Cardiac muscle cell (in vitro differentiated cells and primary cell): ENCODE results near the gene LRSAM1. TPM values are rescaled to one million over a fixed set of nuclear protein-coding genes. Genes with fewer than 3 reads are reported as not detected.

Experiments used
- DNase-seq, 2 donors: peaks; one replicate each; pipeline versions ENCODE4 v3.0.0 to v3.0.0-alpha.2; 2010 to 2017; ENCODE audit warnings: low read depth in 1 of 2, low spot score in 1 of 2
- H3K27ac ChIP-seq: fragments of 200-600 bp; sonication (generic); 2 replicates; pipeline ENCODE4 v1.5.1; 2016
- H3K27me3 ChIP-seq: fragments of 200-600 bp; sonication (generic); 2 replicates; pipeline ENCODE4 v1.6.0; 2016; ENCODE audit warnings: control low read depth
- H3K36me3 ChIP-seq: fragments of 200-600 bp; sonication (generic); 2 replicates; pipeline ENCODE4 v1.5.1; 2016; ENCODE audit warnings: control low read depth
- H3K4me1 ChIP-seq: fragments of 200-600 bp; sonication (generic); 2 replicates; pipeline ENCODE4 v1.8.1; 2017; ENCODE audit warnings: low read depth, mild to moderate bottlenecking, mixed run types
- H3K4me3 ChIP-seq: fragments of 200-600 bp; sonication (generic); 2 replicates; pipeline ENCODE4 v1.5.1; 2016; ENCODE audit warnings: mild to moderate bottlenecking
- H3K9me3 ChIP-seq: fragments of 200-600 bp; sonication (generic); 2 replicates; pipeline ENCODE4 v1.5.1; 2017; ENCODE audit warnings: low read depth, mild to moderate bottlenecking, control low read depth
- polyA plus RNA-seq: library from polyadenylated mRNA; unstranded; fragments of >200 nt; fragmentation: Nextera tagmentation; extraction: Ambion mirVana; gene quantifications from 2 replicates; pipeline ENCODE4 v1.2.1, GENCODE V29; 2016
- total RNA-seq: library from RNA; depleted of rRNA; stranded (reverse); fragments of >200 nt; gene quantifications from 2 replicates; pipeline ENCODE4 v1.2.3, GENCODE V29; 2016
- TF ChIP-seq, protein P1 (sequence below): IDR thresholded peaks from 2 replicates; pipeline ENCODE4 v1.5.1; 2012; ENCODE audit warnings: low read depth, mild to moderate bottlenecking, low read length

LRSAM1 gene
- total and polyA plus RNA-seq, 2 experiments from 2014 or later, result 39.4 to 39.7 TPM

DNA sequence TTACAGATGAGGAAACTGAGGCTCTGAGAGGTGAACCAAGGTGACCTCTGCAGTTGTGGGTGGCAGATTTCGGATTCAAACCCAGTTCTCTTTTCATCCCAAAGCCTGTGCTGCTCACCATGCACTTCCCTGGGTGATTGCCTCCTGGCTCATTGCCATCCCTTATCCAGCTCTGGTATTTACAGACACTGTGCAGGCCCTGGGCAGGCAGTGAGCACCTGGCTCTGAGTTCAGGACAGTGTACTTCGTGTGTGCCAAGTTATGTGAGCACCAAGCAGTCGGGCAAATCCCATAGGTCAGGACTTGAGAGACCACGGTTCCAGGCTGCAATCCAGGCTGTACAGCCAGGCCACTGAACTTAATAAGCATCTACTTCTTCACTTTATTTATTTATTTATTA lies 1.4 kb downstream of the LRSAM1 start:
- peak; percentile 57 to 73 for DNase-seq
- H3K9me3 ChIP-seq, result no peaks in the 10 kb centered on the region
- peak overlapping the region; percentile 97 for H3K4me3 ChIP-seq
- peaks cover 22% of the 10 kb centered on the region for H3K4me1 ChIP-seq
- peaks cover 16% of the 10 kb centered on the region for H3K36me3 ChIP-seq
- no peak overlapping the region for H3K27ac ChIP-seq
- TF ChIP-seq, protein P1, sequence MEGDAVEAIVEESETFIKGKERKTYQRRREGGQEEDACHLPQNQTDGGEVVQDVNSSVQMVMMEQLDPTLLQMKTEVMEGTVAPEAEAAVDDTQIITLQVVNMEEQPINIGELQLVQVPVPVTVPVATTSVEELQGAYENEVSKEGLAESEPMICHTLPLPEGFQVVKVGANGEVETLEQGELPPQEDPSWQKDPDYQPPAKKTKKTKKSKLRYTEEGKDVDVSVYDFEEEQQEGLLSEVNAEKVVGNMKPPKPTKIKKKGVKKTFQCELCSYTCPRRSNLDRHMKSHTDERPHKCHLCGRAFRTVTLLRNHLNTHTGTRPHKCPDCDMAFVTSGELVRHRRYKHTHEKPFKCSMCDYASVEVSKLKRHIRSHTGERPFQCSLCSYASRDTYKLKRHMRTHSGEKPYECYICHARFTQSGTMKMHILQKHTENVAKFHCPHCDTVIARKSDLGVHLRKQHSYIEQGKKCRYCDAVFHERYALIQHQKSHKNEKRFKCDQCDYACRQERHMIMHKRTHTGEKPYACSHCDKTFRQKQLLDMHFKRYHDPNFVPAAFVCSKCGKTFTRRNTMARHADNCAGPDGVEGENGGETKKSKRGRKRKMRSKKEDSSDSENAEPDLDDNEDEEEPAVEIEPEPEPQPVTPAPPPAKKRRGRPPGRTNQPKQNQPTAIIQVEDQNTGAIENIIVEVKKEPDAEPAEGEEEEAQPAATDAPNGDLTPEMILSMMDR, result no peak
- no peaks in the 10 kb centered on the region for H3K27me3 ChIP-seq

DNA sequence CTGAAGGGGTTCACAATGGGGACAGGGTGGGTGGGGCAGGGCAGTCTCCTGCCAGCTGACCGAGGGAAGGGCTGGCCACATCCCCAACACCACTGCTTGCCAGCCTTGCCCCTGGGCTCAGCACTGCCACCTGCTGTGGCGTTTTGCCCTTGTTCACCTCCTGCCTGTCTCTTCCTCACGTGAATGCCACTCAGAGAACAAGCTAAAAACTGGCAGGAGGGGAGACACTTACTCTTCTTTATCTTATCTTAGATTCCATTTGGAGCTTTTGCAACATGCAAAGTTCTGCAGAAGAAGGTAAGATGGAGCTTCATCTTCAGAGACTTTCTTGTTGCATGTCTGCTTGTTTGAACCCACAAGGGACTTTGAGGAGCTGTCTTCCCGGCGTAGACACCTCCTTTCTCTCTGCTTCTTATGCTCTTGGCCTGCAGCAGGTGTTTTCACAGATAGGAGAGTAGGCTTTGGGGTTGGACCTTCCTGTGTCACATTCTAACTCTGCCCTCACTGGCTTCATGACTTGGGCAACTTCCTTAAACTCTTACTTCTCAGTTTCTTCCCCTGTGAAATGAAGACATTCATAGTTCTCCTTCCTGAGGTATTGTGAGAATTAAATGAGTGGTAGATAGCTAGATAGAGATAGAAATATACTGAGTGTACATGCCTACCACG lies 4.1 kb downstream of the LRSAM1 start:
- Histone ChIP-seq H3K9me3 (no peaks in the 10 kb centered on the region), H3K4me3 (no peak overlapping the region), H3K27ac (no peak overlapping the region), H3K4me1 (peaks cover 7% of the 10 kb centered on the region), H3K36me3 (peaks cover 12% of the 10 kb centered on the region), H3K27me3 (no peaks in the 10 kb centered on the region)
- DNase-seq, result no peak
- TF ChIP-seq, protein P1, result peak; percentile 18

DNA sequence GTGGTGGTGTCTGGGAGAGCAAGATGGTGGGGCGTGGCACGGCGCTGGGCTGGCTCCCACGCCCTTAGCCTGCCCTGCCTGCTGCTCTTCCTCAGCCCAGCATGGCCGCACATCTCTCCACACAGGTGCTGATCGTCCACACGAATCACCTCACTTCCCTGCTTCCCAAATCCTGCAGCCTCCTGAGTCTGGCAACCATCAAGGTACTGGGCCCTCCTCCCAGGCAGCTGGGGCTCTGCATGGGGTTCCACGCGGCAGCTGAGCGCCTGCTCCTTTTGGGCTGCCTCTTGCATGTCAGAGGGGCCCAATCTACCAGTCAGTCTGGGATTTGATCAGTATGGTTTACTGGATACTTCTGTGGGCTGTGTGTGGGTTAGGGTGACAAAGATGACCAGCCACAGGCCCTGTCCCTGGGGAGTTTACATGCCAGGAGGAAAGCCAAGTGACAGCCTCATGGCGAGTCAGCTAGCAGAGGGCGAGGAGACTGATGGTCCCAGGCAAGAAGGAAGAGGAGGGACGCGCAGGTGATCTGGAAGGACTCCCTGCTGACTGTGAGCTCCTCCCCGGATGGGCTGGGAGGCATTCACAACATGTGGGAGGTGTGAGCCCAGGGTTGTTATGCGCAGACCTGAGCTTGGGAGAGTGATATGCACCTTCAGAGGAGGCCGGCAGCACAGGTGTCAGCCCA lies 6.0 kb downstream of the LRSAM1 start:
- DNase-seq, result no peak
- no peak overlapping the region for H3K4me3 ChIP-seq
- peaks cover 23% of the 10 kb centered on the region for H3K36me3 ChIP-seq
- TF ChIP-seq, protein P1, result no peak
- no peaks in the 10 kb centered on the region for H3K9me3 ChIP-seq
- H3K27ac ChIP-seq, result no peak overlapping the region
- no peaks in the 10 kb centered on the region for H3K27me3 ChIP-seq
- H3K4me1 ChIP-seq, result peaks cover 4% of the 10 kb centered on the region

DNA sequence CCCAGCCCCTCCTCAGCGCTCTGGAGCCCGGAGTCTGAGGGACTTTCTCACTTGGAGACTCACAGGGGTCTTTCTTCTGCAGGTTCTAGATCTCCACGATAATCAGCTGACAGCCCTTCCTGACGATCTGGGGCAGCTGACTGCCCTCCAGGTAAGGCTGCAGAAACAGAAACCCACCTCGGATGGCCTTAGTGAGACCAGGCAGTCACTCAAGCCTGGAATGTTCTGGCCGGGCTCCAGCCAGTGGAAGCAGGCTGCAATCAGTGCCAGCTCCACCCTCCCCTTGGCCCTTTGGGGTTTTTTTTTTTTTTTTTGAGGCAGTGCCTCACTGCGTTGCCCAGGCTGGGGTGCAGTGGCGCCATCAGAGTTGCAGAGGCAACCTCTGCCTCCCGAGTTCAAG lies 7.6 kb downstream of the LRSAM1 start:
- DNase-seq, result no peak
- TF ChIP-seq, protein P1, result no peak
- Histone ChIP-seq H3K27me3 (no peaks in the 10 kb centered on the region), H3K9me3 (no peaks in the 10 kb centered on the region), H3K4me1 (peaks cover 5% of the 10 kb centered on the region), H3K4me3 (no peak overlapping the region), H3K36me3 (peaks cover 24% of the 10 kb centered on the region), H3K27ac (no peak overlapping the region)

DNA sequence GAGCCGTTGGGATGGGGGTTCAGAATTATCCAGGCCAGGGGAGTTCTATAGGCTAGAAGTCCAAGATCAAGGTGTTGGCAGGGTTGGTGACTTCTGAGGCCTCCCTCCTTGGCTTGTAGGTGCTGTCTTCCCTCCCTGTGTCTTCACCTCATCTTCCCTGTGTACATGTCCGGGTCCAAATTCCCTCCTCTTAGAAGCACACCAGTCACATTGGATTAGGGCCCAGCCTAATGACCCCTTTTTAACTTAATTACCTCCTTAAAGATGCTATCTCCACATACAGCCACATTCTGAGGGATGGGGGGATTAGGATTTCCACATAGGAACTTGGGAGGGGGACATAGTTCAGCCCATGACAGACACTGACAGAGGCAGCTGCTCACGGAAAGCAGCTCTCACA lies 12.1 kb downstream of the LRSAM1 start:
- no peaks in the 10 kb centered on the region for H3K27me3 ChIP-seq
- peaks cover 9% of the 10 kb centered on the region for H3K4me1 ChIP-seq

More for the DNA sequence above, 12.1 kb downstream of the LRSAM1 start:
- TF ChIP-seq, protein P1, result no peak
- H3K36me3 ChIP-seq, result peaks cover 28% of the 10 kb centered on the region
- H3K27ac ChIP-seq, result peak overlapping the region; percentile 82
- H3K9me3 ChIP-seq, result no peaks in the 10 kb centered on the region
- H3K4me3 ChIP-seq, result no peak overlapping the region
- no peak for DNase-seq
